Measurements from ENCODE around the gene HEXIM2. TPM values are rescaled to one million over a fixed set of nuclear protein-coding genes. Genes with fewer than 3 reads are reported as not detected.

The HEXIM2 gene
- total RNA-seq, 2 donors from 2014 or later, result 7.1 to 27.0 TPM

GRCh38 chr17:45170931-45171337 is 9.3 kb downstream of the HEXIM2 start:
- WGBS, result 16% methylated on average over 5 of the region's 5 CpGs
- H3K9me3 ChIP-seq, result no peaks in the 10 kb centered on the region
- peak; percentile 33 for TF ChIP-seq POLR2A (IDR thresholded peaks at IDR 0.05)
- peak; percentile 85 for TF ChIP-seq POLR2AphosphoS5 (IDR thresholded peaks at IDR 0.05)
- no peak for TF ChIP-seq CTCF (IDR thresholded peaks at IDR 0.05)
- no peaks in the 10 kb centered on the region for H3K27me3 ChIP-seq (replicated peaks; ENCODE audit: insufficient read depth)
- H3K4me1 ChIP-seq (replicated peaks), result peaks cover 8% of the 10 kb centered on the region
- no peaks in the 10 kb centered on the region for H3K36me3 ChIP-seq
- peak; percentile 82 for DNase-seq (ENCODE audit: low spot score)
- intact Hi-C loops (cut with DNase I), result no loop called here
- H3K27ac ChIP-seq, result peak overlapping the region; percentile 82 to 84
- peak overlapping the region in 1 of 2 donors; percentile 11 for H3K4me3 ChIP-seq

GRCh38 chr17:45171338-45172231 is 9.9 kb downstream of the HEXIM2 start:
- Histone ChIP-seq H3K36me3 (no peaks in the 10 kb centered on the region), H3K4me3 (peak overlapping the region; percentile 3 to 11), H3K27me3 (replicated peaks; ENCODE audit: insufficient read depth) (no peaks in the 10 kb centered on the region), H3K4me1 (replicated peaks) (peaks cover 8% of the 10 kb centered on the region), H3K27ac (peak overlapping the region; percentile 82 to 84), H3K9me3 (no peaks in the 10 kb centered on the region)
- intact Hi-C loops (cut with DNase I), result no loop called here
- TF ChIP-seq CTCF (IDR thresholded peaks at IDR 0.05) (no peak), POLR2A (IDR thresholded peaks at IDR 0.05) (no peak), POLR2AphosphoS5 (IDR thresholded peaks at IDR 0.05) (no peak)
- DNase-seq (ENCODE audit: low spot score), result peak; percentile 48
- 27% methylated on average over 19 of the region's 20 CpGs for WGBS

GRCh38 chr17:45172232-45172540 is 10.5 kb downstream of the HEXIM2 start:
- WGBS, result 33% methylated on average over 5 of the region's 5 CpGs
- H3K9me3 ChIP-seq, result no peaks in the 10 kb centered on the region
- H3K4me3 ChIP-seq, result no peak overlapping the region
- intact Hi-C loops (cut with DNase I), result no loop called here
- DNase-seq (ENCODE audit: low spot score), result no peak
- H3K27me3 ChIP-seq (replicated peaks; ENCODE audit: insufficient read depth), result no peaks in the 10 kb centered on the region
- no peaks in the 10 kb centered on the region for H3K36me3 ChIP-seq
- H3K27ac ChIP-seq, result peak overlapping the region; percentile 82 to 84
- H3K4me1 ChIP-seq (replicated peaks), result peaks cover 8% of the 10 kb centered on the region
- TF ChIP-seq POLR2AphosphoS5 (IDR thresholded peaks at IDR 0.05) (no peak), POLR2A (IDR thresholded peaks at IDR 0.05) (no peak), CTCF (IDR thresholded peaks at IDR 0.05) (no peak)

GRCh38 chr17:45172541-45173286 is 11.0 kb downstream of the HEXIM2 start:
- no peaks in the 10 kb centered on the region for H3K9me3 ChIP-seq
- WGBS, result 20% methylated on average over 10 of the region's 10 CpGs
- peak; percentile 54 for DNase-seq (ENCODE audit: low spot score)
- no peaks in the 10 kb centered on the region for H3K36me3 ChIP-seq
- TF ChIP-seq POLR2A (IDR thresholded peaks at IDR 0.05), result peak; percentile 33
- peak; percentile 37 for TF ChIP-seq POLR2AphosphoS5 (IDR thresholded peaks at IDR 0.05)
- TF ChIP-seq CTCF (IDR thresholded peaks at IDR 0.05), result peak in 1 of 4 experiments; percentile 14
- H3K27ac ChIP-seq, result peak overlapping the region; percentile 82 to 84
- peak overlapping the region in 1 of 2 donors; percentile 23 for H3K4me3 ChIP-seq
- no peaks in the 10 kb centered on the region for H3K27me3 ChIP-seq (replicated peaks; ENCODE audit: insufficient read depth)
- peaks cover 8% of the 10 kb centered on the region for H3K4me1 ChIP-seq (replicated peaks)
- intact Hi-C loops (cut with DNase I), result no loop called here
